ENCODE measurements around the gene MRTFA.

GRCh38 chr22:40525250-40525884 lies 111.2 kb downstream of the MRTFA start:
- TF ChIP-seq CTCF (IDR thresholded peaks at IDR 0.05; ENCODE audit: low read depth, low read length, missing input control) (peak; percentile 49), REST (IDR thresholded peaks at IDR 0.05) (no peak), TAF1 (conservative IDR thresholded peaks at IDR 0.05) (no peak), MAX (IDR thresholded peaks at IDR 0.05) (no peak)
